ENCODE data around the gene MINDY1. TPM values are rescaled to one million over a fixed set of nuclear protein-coding genes. Genes with fewer than 3 reads are reported as not detected.

Gene MINDY1
- total and polyA plus RNA-seq, 10 of the 15 experiments (the other 5 are each of a cell fraction or from before 2014, with no cell fraction given), result 0.48 to 8.8 (median 5.0) TPM

DNA sequence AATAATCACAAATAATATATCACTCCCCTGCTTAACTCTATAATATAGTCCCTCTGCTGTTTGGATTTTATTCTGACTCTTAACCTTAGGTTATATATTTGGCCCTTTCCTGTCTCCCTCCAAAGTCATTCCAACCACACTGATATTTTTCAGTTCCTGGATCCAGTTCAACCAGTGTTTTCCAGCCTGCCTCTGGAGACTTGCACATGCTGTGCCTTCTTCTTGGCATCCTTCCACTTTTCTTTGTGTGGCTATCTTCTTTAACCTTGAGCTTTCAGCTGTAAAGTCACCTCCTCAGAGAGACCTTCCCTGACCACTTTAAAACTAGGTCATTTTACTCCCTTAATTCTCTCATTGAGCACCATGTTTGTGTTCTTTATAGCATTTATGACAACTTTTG lies 51.4 kb downstream of the MINDY1 start (continued):
- TF ChIP-seq NR2C2 (IDR thresholded peaks at IDR 0.05; ENCODE audit: borderline replicate concordance, control insufficient read depth, insufficient read length, low read depth), result no peak
- TF ChIP-seq SREBF2 (IDR thresholded peaks at IDR 0.05; ENCODE audit: low read length), result no peak

DNA sequence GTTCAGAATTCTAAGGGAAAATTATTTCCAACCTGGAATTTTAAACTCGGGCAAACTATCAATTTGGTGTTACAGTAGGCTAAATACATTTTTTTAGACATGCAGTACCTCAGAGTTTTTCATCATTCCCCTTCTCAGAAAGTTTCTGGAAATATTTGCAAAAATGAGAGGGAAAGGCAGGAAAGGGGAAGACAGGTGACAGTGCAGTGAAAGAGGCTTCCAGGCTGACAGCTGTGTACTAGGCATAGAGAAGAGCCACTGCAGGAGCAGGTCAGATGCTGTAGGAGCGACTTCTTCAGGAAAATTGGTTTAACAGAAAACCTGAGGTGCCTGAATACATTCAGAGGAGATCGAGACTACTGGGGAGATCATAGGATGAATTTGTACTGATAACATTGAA lies 52.0 kb downstream of the MINDY1 start:
- Histone ChIP-seq H3K27ac (ENCODE audit: control insufficient read depth, insufficient read depth) (no peak overlapping the region), H4K20me1 (ENCODE audit: control insufficient read depth, insufficient read depth) (no peaks in the 10 kb centered on the region), H3K27me3 (replicated peaks in 1 of 2; ENCODE audit: control insufficient read depth in 2 of 2, insufficient read depth in 2 of 2, low read length in 1 of 2) (no peaks in the 10 kb centered on the region), H3K4me1 (ENCODE audit: control insufficient read depth, insufficient read depth, low read length) (no peaks in the 10 kb centered on the region), H3K9me3 (replicated peaks; ENCODE audit: control insufficient read depth, insufficient read depth, low read length) (no peaks in the 10 kb centered on the region), H3K36me3 (ENCODE audit: control insufficient read depth in 2 of 2, insufficient read depth in 2 of 2, low read length in 1 of 2) (peaks cover 13 to 18% of the 10 kb centered on the region in 2 experiments), H3K9ac (ENCODE audit: control insufficient read depth, insufficient read depth, low read length) (no peak overlapping the region), H3K4me2 (ENCODE audit: control insufficient read depth, insufficient read depth) (no peak overlapping the region), H3K79me2 (ENCODE audit: control insufficient read depth, insufficient read depth, low read length) (no peaks in the 10 kb centered on the region), H2AFZ (ENCODE audit: control insufficient read depth, low read depth, low read length) (no peak overlapping the region), H3K4me3 (no peak overlapping the region)
- ATAC-seq (no peak), FAIRE-seq (no peak), DNase-seq (ENCODE audit: low read depth, low spot score) (no peak)
- no TSS peak for BruUV-seq (replicated peaks)
- ChIA-PET POLR2A (no interaction called here), SMC1A (ENCODE audit: uncharacterized antibody, unreplicated experiment) (interaction anchor here (0.5 kb wide), 1 partner anchor 237 kb away, joined by 3 read pairs; no protein-coding TSS in a partner anchor), CTCF (no interaction called here), RAD21 (ENCODE audit: unreplicated experiment) (no interaction called here)
- TF ChIP-seq, protein P1, sequence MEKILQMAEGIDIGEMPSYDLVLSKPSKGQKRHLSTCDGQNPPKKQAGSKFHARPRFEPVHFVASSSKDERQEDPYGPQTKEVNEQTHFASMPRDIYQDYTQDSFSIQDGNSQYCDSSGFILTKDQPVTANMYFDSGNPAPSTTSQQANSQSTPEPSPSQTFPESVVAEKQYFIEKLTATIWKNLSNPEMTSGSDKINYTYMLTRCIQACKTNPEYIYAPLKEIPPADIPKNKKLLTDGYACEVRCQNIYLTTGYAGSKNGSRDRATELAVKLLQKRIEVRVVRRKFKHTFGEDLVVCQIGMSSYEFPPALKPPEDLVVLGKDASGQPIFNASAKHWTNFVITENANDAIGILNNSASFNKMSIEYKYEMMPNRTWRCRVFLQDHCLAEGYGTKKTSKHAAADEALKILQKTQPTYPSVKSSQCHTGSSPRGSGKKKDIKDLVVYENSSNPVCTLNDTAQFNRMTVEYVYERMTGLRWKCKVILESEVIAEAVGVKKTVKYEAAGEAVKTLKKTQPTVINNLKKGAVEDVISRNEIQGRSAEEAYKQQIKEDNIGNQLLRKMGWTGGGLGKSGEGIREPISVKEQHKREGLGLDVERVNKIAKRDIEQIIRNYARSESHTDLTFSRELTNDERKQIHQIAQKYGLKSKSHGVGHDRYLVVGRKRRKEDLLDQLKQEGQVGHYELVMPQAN (conservative IDR thresholded peaks at IDR 0.05), result no peak
- TF ChIP-seq ZZZ3 (IDR thresholded peaks at IDR 0.05; ENCODE audit: control insufficient read depth, insufficient read length, low read depth) (no peak), ETV6 (conservative IDR thresholded peaks at IDR 0.05 in 1 of 2, IDR thresholded peaks at IDR 0.05 in 1 of 2; ENCODE audit: borderline replicate concordance in 1 of 2, low read depth in 1 of 2) (no peak)
- TF ChIP-seq, protein P2, sequence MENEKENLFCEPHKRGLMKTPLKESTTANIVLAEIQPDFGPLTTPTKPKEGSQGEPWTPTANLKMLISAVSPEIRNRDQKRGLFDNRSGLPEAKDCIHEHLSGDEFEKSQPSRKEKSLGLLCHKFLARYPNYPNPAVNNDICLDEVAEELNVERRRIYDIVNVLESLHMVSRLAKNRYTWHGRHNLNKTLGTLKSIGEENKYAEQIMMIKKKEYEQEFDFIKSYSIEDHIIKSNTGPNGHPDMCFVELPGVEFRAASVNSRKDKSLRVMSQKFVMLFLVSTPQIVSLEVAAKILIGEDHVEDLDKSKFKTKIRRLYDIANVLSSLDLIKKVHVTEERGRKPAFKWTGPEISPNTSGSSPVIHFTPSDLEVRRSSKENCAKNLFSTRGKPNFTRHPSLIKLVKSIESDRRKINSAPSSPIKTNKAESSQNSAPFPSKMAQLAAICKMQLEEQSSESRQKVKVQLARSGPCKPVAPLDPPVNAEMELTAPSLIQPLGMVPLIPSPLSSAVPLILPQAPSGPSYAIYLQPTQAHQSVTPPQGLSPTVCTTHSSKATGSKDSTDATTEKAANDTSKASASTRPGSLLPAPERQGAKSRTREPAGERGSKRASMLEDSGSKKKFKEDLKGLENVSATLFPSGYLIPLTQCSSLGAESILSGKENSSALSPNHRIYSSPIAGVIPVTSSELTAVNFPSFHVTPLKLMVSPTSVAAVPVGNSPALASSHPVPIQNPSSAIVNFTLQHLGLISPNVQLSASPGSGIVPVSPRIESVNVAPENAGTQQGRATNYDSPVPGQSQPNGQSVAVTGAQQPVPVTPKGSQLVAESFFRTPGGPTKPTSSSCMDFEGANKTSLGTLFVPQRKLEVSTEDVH (IDR thresholded peaks at IDR 0.05; ENCODE audit: low read depth, partially characterized antibody), result no peak
- in situ Hi-C loops (cut with MboI), result no loop called here
- intact Hi-C loops (cut with micrococcal nuclease; ENCODE audit: unreplicated experiment), result no loop called here
- 94% methylated on average over 3 of the region's 3 CpGs for WGBS (ENCODE audit: insufficient coverage, insufficient replicate concordance, low lambda C conversion rate, missing lambda C conversion rate)

Small RNA genes lying within 50 kb of the gene (small RNA-seq; reads per million reads assigned to genes)
- not detected for gene RNU6-884P

Other genes starting within 250 kb of the MINDY1 start
Only the 7 nearest of the 21 such genes appear.
- 55.8 and 57.0 TPM in 2 replicates for gene CERS2, start 32.1 kb downstream of the MINDY1 start, total RNA-seq (2014; rRNA removed)
- 38.2 and 39.9 TPM in 2 replicates for gene CERS2, start 32.1 kb downstream of the MINDY1 start, total RNA-seq (2014; rRNA removed; fragmentation: Illumina TruSeq; extraction: Trizol)
- 76.7 and 79.2 TPM in 2 replicates for gene CERS2, start 32.1 kb downstream of the MINDY1 start, total RNA-seq (2021)
- 29.5 and 41.5 TPM in 2 replicates for gene CERS2, start 32.1 kb downstream of the MINDY1 start, polyA plus RNA-seq (2011; rRNA removed)
- 78.8 and 87.9 TPM in 2 replicates for gene CERS2, start 32.1 kb downstream of the MINDY1 start, polyA plus RNA-seq (2014; fragmentation: Illumina TruSeq; extraction: Trizol)
- gene CERS2, start 32.1 kb downstream of the MINDY1 start, polyA plus RNA-seq (2014; fragmentation: Nextera tagmentation; extraction: Ambion mirVana), result 10 to 100 TPM in 1 of 2 experiments, 1 to 10 TPM in 1; 9.2 to 12.7 TPM
- 50.5 and 52.3 TPM in 2 replicates for gene CERS2, start 32.1 kb downstream of the MINDY1 start, polyA plus RNA-seq (2014; rRNA removed)
- 10 to 100 TPM; 49.3 to 61.5 TPM for gene CERS2, start 32.1 kb downstream of the MINDY1 start, polyA plus RNA-seq (2016; fragmentation: Nextera tagmentation; extraction: Ambion mirVana)
- not detected in 2 replicates for gene ANXA9, start 24.6 kb downstream of the MINDY1 start, total RNA-seq (2014; rRNA removed)
- 0.09 TPM in 1 of 2 replicates, not detected in the other for gene ANXA9, start 24.6 kb downstream of the MINDY1 start, total RNA-seq (2014; rRNA removed; fragmentation: Illumina TruSeq; extraction: Trizol)
- not detected in 2 replicates for gene ANXA9, start 24.6 kb downstream of the MINDY1 start, total RNA-seq (2021)
- 0.37 and 0.43 TPM in 2 replicates for gene ANXA9, start 24.6 kb downstream of the MINDY1 start, polyA plus RNA-seq (2011; rRNA removed)
- 0.04 TPM in 1 of 2 replicates, not detected in the other for gene ANXA9, start 24.6 kb downstream of the MINDY1 start, polyA plus RNA-seq (2014; fragmentation: Illumina TruSeq; extraction: Trizol)
- under 1 TPM in 1 of 2 experiments, not detected in 1; 0.11 TPM for gene ANXA9, start 24.6 kb downstream of the MINDY1 start, polyA plus RNA-seq (2014; fragmentation: Nextera tagmentation; extraction: Ambion mirVana)
- 0.08 TPM in 1 of 2 replicates, not detected in the other for gene ANXA9, start 24.6 kb downstream of the MINDY1 start, polyA plus RNA-seq (2014; rRNA removed)
- under 1 TPM; 0.25 to 0.28 TPM for gene ANXA9, start 24.6 kb downstream of the MINDY1 start, polyA plus RNA-seq (2016; fragmentation: Nextera tagmentation; extraction: Ambion mirVana)
- 9.5 and 9.9 TPM in 2 replicates for gene PRUNE1, start 1.5 kb upstream of the MINDY1 start, total RNA-seq (2014; rRNA removed)
- 8.8 and 9.7 TPM in 2 replicates for gene PRUNE1, start 1.5 kb upstream of the MINDY1 start, total RNA-seq (2014; rRNA removed; fragmentation: Illumina TruSeq; extraction: Trizol)
- gene PRUNE1, start 1.5 kb upstream of the MINDY1 start, total RNA-seq (2021), result 10.9 and 11.8 TPM in 2 replicates
- 20.2 and 24.5 TPM in 2 replicates for gene PRUNE1, start 1.5 kb upstream of the MINDY1 start, polyA plus RNA-seq (2011; rRNA removed)
- 15.5 and 16.3 TPM in 2 replicates for gene PRUNE1, start 1.5 kb upstream of the MINDY1 start, polyA plus RNA-seq (2014; fragmentation: Illumina TruSeq; extraction: Trizol)
- gene PRUNE1, start 1.5 kb upstream of the MINDY1 start, polyA plus RNA-seq (2014; fragmentation: Nextera tagmentation; extraction: Ambion mirVana), result 1 to 10 TPM; 4.7 to 7.6 TPM
- gene PRUNE1, start 1.5 kb upstream of the MINDY1 start, polyA plus RNA-seq (2014; rRNA removed), result 10.2 and 14.9 TPM in 2 replicates
- 10 to 100 TPM; 14.0 to 14.2 TPM for gene PRUNE1, start 1.5 kb upstream of the MINDY1 start, polyA plus RNA-seq (2016; fragmentation: Nextera tagmentation; extraction: Ambion mirVana)
- 0.17 and 0.27 TPM in 2 replicates for gene BNIPL, start 29.7 kb upstream of the MINDY1 start, total RNA-seq (2014; rRNA removed)
- 0.18 TPM in 2 replicates for gene BNIPL, start 29.7 kb upstream of the MINDY1 start, total RNA-seq (2014; rRNA removed; fragmentation: Illumina TruSeq; extraction: Trizol)
- gene BNIPL, start 29.7 kb upstream of the MINDY1 start, total RNA-seq (2021), result 0.11 and 0.33 TPM in 2 replicates
- gene BNIPL, start 29.7 kb upstream of the MINDY1 start, polyA plus RNA-seq (2011; rRNA removed), result 0.49 and 0.99 TPM in 2 replicates
- 0.12 TPM in 1 of 2 replicates, not detected in the other for gene BNIPL, start 29.7 kb upstream of the MINDY1 start, polyA plus RNA-seq (2014; fragmentation: Illumina TruSeq; extraction: Trizol)
- gene BNIPL, start 29.7 kb upstream of the MINDY1 start, polyA plus RNA-seq (2014; fragmentation: Nextera tagmentation; extraction: Ambion mirVana), result under 1 TPM; 0.05 TPM
- 1.0 and 1.1 TPM in 2 replicates for gene BNIPL, start 29.7 kb upstream of the MINDY1 start, polyA plus RNA-seq (2014; rRNA removed)
- gene BNIPL, start 29.7 kb upstream of the MINDY1 start, polyA plus RNA-seq (2016; fragmentation: Nextera tagmentation; extraction: Ambion mirVana), result under 1 TPM; 0.09 to 0.16 TPM
- 1.3 and 1.5 TPM in 2 replicates for gene C1orf56, start 40.8 kb upstream of the MINDY1 start, total RNA-seq (2014; rRNA removed)
- gene C1orf56, start 40.8 kb upstream of the MINDY1 start, total RNA-seq (2014; rRNA removed; fragmentation: Illumina TruSeq; extraction: Trizol), result 0.67 and 1.2 TPM in 2 replicates
- gene C1orf56, start 40.8 kb upstream of the MINDY1 start, total RNA-seq (2021), result 1.5 and 1.6 TPM in 2 replicates
- 0.22 and 0.24 TPM in 2 replicates for gene C1orf56, start 40.8 kb upstream of the MINDY1 start, polyA plus RNA-seq (2011; rRNA removed)
- gene C1orf56, start 40.8 kb upstream of the MINDY1 start, polyA plus RNA-seq (2014; fragmentation: Illumina TruSeq; extraction: Trizol), result 0.29 and 1.6 TPM in 2 replicates
- gene C1orf56, start 40.8 kb upstream of the MINDY1 start, polyA plus RNA-seq (2014; fragmentation: Nextera tagmentation; extraction: Ambion mirVana), result 1 to 10 TPM; 5.5 to 8.4 TPM
- 1.1 and 1.6 TPM in 2 replicates for gene C1orf56, start 40.8 kb upstream of the MINDY1 start, polyA plus RNA-seq (2014; rRNA removed)
- gene C1orf56, start 40.8 kb upstream of the MINDY1 start, polyA plus RNA-seq (2016; fragmentation: Nextera tagmentation; extraction: Ambion mirVana), result 10 to 100 TPM; 12.8 to 15.5 TPM
- 75.6 and 97.3 TPM in 2 replicates for gene CDC42SE1, start 52.7 kb upstream of the MINDY1 start, total RNA-seq (2014; rRNA removed)
- gene CDC42SE1, start 52.7 kb upstream of the MINDY1 start, total RNA-seq (2014; rRNA removed; fragmentation: Illumina TruSeq; extraction: Trizol), result 81.3 and 81.6 TPM in 2 replicates
- 94.2 and 94.9 TPM in 2 replicates for gene CDC42SE1, start 52.7 kb upstream of the MINDY1 start, total RNA-seq (2021)
- 103 and 112 TPM in 2 replicates for gene CDC42SE1, start 52.7 kb upstream of the MINDY1 start, polyA plus RNA-seq (2011; rRNA removed)
- gene CDC42SE1, start 52.7 kb upstream of the MINDY1 start, polyA plus RNA-seq (2014; fragmentation: Illumina TruSeq; extraction: Trizol), result 104 and 122 TPM in 2 replicates
- gene CDC42SE1, start 52.7 kb upstream of the MINDY1 start, polyA plus RNA-seq (2014; fragmentation: Nextera tagmentation; extraction: Ambion mirVana), result 10 to 100 TPM; 36.9 to 38.0 TPM
- 68.1 and 72.9 TPM in 2 replicates for gene CDC42SE1, start 52.7 kb upstream of the MINDY1 start, polyA plus RNA-seq (2014; rRNA removed)
- 10 to 100 TPM; 35.7 to 40.6 TPM for gene CDC42SE1, start 52.7 kb upstream of the MINDY1 start, polyA plus RNA-seq (2016; fragmentation: Nextera tagmentation; extraction: Ambion mirVana)
- 6.2 and 8.1 TPM in 2 replicates for gene MLLT11, start 53.5 kb upstream of the MINDY1 start, total RNA-seq (2014; rRNA removed)
- 7.1 and 7.6 TPM in 2 replicates for gene MLLT11, start 53.5 kb upstream of the MINDY1 start, total RNA-seq (2014; rRNA removed; fragmentation: Illumina TruSeq; extraction: Trizol)
- 7.0 TPM in 2 replicates for gene MLLT11, start 53.5 kb upstream of the MINDY1 start, total RNA-seq (2021)
- gene MLLT11, start 53.5 kb upstream of the MINDY1 start, polyA plus RNA-seq (2011; rRNA removed), result 7.6 and 10.1 TPM in 2 replicates
- gene MLLT11, start 53.5 kb upstream of the MINDY1 start, polyA plus RNA-seq (2014; fragmentation: Illumina TruSeq; extraction: Trizol), result 14.2 and 16.0 TPM in 2 replicates
- gene MLLT11, start 53.5 kb upstream of the MINDY1 start, polyA plus RNA-seq (2014; fragmentation: Nextera tagmentation; extraction: Ambion mirVana), result 10 to 100 TPM; 17.8 to 27.3 TPM
- gene MLLT11, start 53.5 kb upstream of the MINDY1 start, polyA plus RNA-seq (2014; rRNA removed), result 6.9 and 8.2 TPM in 2 replicates
- gene MLLT11, start 53.5 kb upstream of the MINDY1 start, polyA plus RNA-seq (2016; fragmentation: Nextera tagmentation; extraction: Ambion mirVana), result 10 to 100 TPM; 10.1 to 10.4 TPM